Immature natural killer cell (primary cell): ENCODE measurements around the gene SCN10A. TPM values are rescaled to one million over a fixed set of nuclear protein-coding genes. Genes with fewer than 3 reads are reported as not detected.

ENCODE experiments used
- DNase-seq, 3 donors: peaks; one replicate each; pipeline ENCODE4 v3.0.0; 2022; ENCODE audit warnings: mixed read lengths in 1 of 3
- H3K27ac Mint-ChIP-seq, 6 donors: one replicate each; pipeline ENCODE4 v1.8.0; 2020; ENCODE audit warnings: mixed read lengths in 6 of 6, mild to moderate bottlenecking in 5 of 6, inconsistent platforms in 4 of 6, moderate library complexity in 3 of 6
- H3K27me3 Mint-ChIP-seq, 3 donors: one replicate each; pipeline ENCODE4 v1.8.0; 2020 to 2021; ENCODE audit warnings: low read depth in 3 of 3, mild to moderate bottlenecking in 3 of 3, mixed read lengths in 3 of 3, moderate library complexity in 3 of 3, inconsistent platforms in 1 of 3
- H3K36me3 Mint-ChIP-seq, 3 donors: one replicate each; pipeline ENCODE4 v1.8.0; 2020; ENCODE audit warnings: mixed read lengths in 3 of 3, inconsistent platforms in 2 of 3, mild to moderate bottlenecking in 2 of 3
- H3K4me1 Mint-ChIP-seq, 2 donors: one replicate each; pipeline ENCODE4 v1.8.0; 2020; ENCODE audit warnings: inconsistent platforms in 2 of 2, mild to moderate bottlenecking in 2 of 2, mixed read lengths in 2 of 2, moderate library complexity in 1 of 2
- H3K4me3 Mint-ChIP-seq, 5 donors: one replicate each; pipeline ENCODE4 v1.8.0; 2020; ENCODE audit warnings: mild to moderate bottlenecking in 5 of 5, mixed read lengths in 5 of 5, inconsistent platforms in 3 of 5, moderate library complexity in 3 of 5
- H3K9me3 Mint-ChIP-seq, 6 donors: one replicate each; pipeline ENCODE4 v1.8.0; 2020; ENCODE audit warnings: mild to moderate bottlenecking in 6 of 6, mixed read lengths in 6 of 6, inconsistent platforms in 4 of 6, moderate library complexity in 3 of 6
- polyA plus RNA-seq, 3 donors: library from polyadenylated mRNA; unstranded; fragments of 300-500 nt; fragmentation: Illumina TruSeq; gene quantifications; one replicate each; pipeline ENCODE4 v1.2.3, GENCODE V29; 2021

The SCN10A gene
- polyA plus RNA-seq, 3 donors from 2014 or later: not detected

DNA sequence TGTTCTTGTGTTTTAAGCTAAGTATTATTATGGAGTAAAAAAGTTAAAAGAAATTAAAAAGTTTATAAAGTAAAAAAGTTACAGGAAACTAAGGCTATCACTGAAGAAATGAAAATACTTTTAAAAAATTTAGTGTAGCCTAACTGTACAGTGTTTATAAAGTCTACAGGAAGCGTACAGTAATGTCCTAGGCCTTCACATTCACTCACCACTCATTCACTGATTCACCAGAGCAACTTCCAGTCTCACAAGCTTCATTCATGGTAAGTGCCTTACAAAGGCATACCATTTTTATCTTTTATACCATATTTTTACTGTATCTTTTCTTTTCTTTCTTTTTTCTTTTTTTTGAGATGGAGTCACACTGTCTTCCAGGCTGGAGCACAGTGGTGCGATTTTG, 125.8 kb downstream of the SCN10A start:
- H3K4me1 Mint-ChIP-seq: no peaks in the 10 kb centered on the region
- no peak overlapping the region for H3K4me3 Mint-ChIP-seq
- peaks cover 0 to 10% (median 0%) of the 10 kb centered on the region in 3 donors for H3K27me3 Mint-ChIP-seq
- no peak for DNase-seq
- H3K36me3 Mint-ChIP-seq: no peaks in the 10 kb centered on the region
- H3K9me3 Mint-ChIP-seq: peaks cover 0 to 3% (median 0%) of the 10 kb centered on the region in 6 donors
- no peak overlapping the region for H3K27ac Mint-ChIP-seq

DNA sequence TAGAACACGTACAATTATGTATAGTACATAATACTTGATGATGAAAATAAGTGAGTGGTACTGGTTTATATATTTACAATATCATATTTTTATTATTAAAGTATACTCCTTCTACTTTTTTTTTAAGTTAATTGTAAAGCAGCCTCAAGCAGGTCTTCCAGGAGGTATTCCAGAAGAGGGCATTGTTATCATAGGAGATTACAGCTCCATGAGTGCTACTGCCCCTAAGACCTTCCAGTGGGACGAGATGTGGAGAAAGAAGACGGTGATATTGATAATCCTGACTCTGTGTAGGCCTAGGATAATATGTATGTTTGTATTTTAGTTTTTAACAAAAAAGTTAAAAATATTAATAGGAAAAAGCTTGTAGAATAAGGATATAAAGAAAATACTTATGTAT, 126.2 kb downstream of the SCN10A start:
- peaks cover 0 to 3% (median 0%) of the 10 kb centered on the region in 6 donors for H3K9me3 Mint-ChIP-seq
- H3K4me1 Mint-ChIP-seq: no peaks in the 10 kb centered on the region
- no peaks in the 10 kb centered on the region for H3K36me3 Mint-ChIP-seq
- peaks cover 0 to 10% (median 0%) of the 10 kb centered on the region in 3 donors for H3K27me3 Mint-ChIP-seq
- H3K4me3 Mint-ChIP-seq: no peak overlapping the region
- no peak overlapping the region for H3K27ac Mint-ChIP-seq
- no peak for DNase-seq

DNA sequence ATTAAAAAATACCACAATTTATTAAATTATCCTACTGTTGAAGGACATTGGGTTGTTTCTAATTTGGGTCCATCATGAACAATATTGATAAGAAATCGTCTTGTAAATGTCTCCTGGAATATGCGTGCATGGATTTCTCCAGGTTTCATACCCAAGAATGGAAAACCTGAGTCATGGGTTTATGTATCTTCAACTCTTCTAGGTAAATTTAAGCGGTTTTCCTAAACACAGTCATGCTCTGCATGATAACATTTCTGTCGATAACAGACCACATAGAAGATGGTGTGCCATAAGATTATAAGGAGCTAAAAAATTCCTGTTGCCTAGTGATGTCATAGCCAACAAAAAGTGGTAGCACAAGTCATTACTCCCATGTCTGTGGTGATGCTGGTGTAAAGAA, 126.7 kb downstream of the SCN10A start:
- Mint-ChIP-seq H3K36me3 (no peaks in the 10 kb centered on the region), H3K4me3 (no peak overlapping the region), H3K4me1 (no peaks in the 10 kb centered on the region), H3K27ac (no peak overlapping the region), H3K27me3 (peaks cover 0 to 8% (median 0%) of the 10 kb centered on the region in 3 donors), H3K9me3 (peaks cover 0 to 2% (median 0%) of the 10 kb centered on the region in 6 donors)
- DNase-seq: no peak

DNA sequence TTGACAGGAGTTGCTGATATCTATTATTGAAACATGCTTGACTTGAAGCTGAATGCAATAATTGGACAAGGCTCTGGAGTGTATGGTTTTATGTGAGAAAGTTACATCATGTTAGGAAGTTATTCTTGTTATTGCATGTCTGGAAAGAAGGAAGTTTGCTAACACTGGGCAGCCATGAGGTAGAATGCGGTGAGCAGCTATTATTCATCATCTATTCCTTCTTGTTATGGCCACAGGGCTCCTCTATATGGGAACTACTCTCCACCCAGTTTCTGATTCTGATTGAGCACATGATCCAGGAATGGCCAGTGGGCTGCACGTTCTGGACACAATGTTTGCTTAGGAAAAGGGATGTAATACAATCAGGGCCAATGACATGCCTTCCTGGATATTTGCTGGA, 128.7 kb downstream of the SCN10A start:
- Mint-ChIP-seq H3K4me3 (no peak overlapping the region), H3K4me1 (no peaks in the 10 kb centered on the region), H3K9me3 (no peaks in the 10 kb centered on the region), H3K36me3 (no peaks in the 10 kb centered on the region), H3K27ac (no peak overlapping the region), H3K27me3 (peaks cover 1 to 7% (median 1%) of the 10 kb centered on the region in 3 donors)
- DNase-seq: no peak

DNA sequence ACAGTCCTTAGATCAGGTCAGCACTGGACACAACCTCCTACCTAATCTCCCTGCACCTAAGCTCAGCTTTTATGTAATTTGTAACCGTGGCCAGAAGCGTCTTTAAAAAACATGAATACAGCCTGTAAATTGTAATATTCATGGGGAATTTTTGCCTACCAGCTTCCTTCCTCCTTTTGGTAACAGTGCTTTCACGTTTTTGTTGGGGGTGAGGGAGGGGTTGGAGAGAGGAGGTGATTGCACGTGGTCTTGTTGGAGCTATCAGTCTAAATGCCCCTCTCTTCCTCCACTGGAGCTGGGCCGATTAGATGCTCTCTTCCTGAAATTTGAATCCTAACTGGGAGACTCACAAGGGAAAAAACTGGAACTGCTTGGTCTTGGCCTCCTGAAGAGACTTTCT, 131.5 kb downstream of the SCN10A start:
- Mint-ChIP-seq H3K27me3 (peaks cover 1 to 7% (median 1%) of the 10 kb centered on the region in 3 donors), H3K36me3 (no peaks in the 10 kb centered on the region), H3K27ac (no peak overlapping the region), H3K4me3 (no peak overlapping the region), H3K4me1 (no peaks in the 10 kb centered on the region), H3K9me3 (peaks cover 0 to 3% (median 0%) of the 10 kb centered on the region in 6 donors)
- no peak for DNase-seq

DNA sequence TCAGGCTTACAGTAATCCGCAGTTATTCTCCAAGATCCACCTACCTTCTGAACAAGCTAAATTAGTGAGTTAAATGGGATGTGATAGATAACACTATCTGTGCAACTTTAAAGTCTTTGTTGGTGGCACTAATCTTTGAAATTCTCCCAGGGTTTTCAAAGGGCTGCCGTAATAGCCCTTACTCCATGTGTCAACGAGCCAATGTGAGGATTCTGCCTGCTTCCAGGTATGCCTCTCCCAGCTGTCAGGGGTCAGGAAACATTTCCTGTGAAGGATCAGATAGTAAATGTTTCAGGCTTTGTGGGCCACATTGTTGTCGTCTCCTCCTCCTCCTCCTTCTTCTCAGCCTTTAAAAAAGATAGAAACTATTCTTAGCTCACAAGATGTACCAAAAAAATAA, 146.3 kb downstream of the SCN10A start:
- Mint-ChIP-seq H3K4me3 (no peak overlapping the region), H3K9me3 (peaks cover 0 to 4% (median 0%) of the 10 kb centered on the region in 6 donors), H3K27ac (no peak overlapping the region), H3K27me3 (peaks cover 2 to 11% (median 4%) of the 10 kb centered on the region in 3 donors), H3K4me1 (no peaks in the 10 kb centered on the region), H3K36me3 (peaks cover 0 to 3% (median 0%) of the 10 kb centered on the region in 3 donors)
- no peak for DNase-seq

DNA sequence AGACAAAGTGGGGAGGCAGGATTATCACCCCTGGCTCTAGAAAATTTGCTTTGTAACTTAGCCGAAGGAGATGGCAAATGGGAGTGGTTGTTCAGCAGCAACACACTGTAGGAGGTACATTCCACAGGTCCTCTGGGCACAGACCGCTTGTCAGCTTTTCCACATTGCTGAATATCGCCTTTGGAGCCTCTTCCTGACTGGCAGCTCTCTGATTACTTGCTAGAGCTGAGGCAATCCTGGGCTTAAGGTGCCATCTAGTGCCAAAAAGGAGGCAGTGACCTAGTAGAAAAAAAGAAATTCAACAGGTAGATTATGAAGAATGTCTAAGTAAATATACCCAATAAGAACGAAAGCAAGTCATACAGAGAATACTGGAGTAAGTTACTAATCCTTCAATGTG, 153.5 kb downstream of the SCN10A start:
- Mint-ChIP-seq H3K4me3 (no peak overlapping the region), H3K9me3 (peaks cover 2 to 28% (median 8%) of the 10 kb centered on the region in 6 donors), H3K27me3 (peaks cover 0 to 11% (median 7%) of the 10 kb centered on the region in 3 donors), H3K4me1 (no peaks in the 10 kb centered on the region), H3K36me3 (peaks cover 0 to 6% (median 0%) of the 10 kb centered on the region in 3 donors), H3K27ac (no peak overlapping the region)
- no peak for DNase-seq

DNA sequence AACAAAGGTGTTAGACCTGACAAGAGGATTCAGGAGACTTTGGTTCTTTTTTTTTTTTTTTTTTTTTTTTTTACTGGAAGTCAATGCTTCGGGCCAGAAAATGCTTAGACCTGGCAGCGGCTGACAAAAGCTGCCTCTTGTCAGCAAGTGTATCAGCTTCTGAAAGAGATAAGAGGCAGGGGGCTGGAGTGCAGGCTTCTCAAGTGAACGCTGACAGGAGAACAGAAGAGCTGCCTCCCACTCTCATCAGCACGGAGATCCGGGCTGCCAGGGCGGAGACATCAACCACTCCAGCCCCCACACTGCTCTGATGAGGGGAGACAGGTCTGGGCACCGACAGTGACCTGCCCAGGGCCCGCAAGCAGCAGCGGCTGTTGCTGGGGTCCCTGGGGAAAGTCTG, 157.2 kb downstream of the SCN10A start:
- Mint-ChIP-seq H3K27me3 (peaks cover 0 to 11% (median 1%) of the 10 kb centered on the region in 3 donors), H3K36me3 (peaks cover 0 to 3% (median 0%) of the 10 kb centered on the region in 3 donors), H3K27ac (no peak overlapping the region), H3K4me1 (no peaks in the 10 kb centered on the region), H3K4me3 (no peak overlapping the region), H3K9me3 (peaks cover 0 to 27% (median 8%) of the 10 kb centered on the region in 6 donors)
- DNase-seq: no peak

DNA sequence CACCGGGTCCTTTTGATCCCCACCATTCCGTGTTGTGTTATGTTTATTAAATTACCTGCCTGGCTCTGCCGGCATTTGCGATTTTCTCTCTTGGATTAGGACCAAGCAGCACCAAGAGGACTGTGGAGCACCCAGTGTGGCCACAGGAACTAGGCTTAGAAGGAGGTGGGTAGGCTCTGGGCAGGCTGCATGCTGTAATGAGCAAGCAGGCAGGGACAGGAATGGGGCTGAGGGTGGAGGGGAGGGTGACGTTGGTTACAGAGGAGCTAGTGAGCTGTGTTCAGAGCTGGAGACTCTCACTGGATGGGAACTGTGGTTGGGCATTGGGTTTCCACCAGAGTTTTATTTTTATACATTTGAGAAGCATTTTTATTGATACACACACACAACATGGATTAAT, 158.6 kb downstream of the SCN10A start:
- Mint-ChIP-seq H3K36me3 (no peaks in the 10 kb centered on the region), H3K4me3 (no peak overlapping the region), H3K27ac (no peak overlapping the region), H3K9me3 (peaks cover 0 to 13% (median 4%) of the 10 kb centered on the region in 6 donors), H3K4me1 (no peaks in the 10 kb centered on the region), H3K27me3 (peaks cover under 1 to 11% (median 6%) of the 10 kb centered on the region in 3 donors)
- no peak for DNase-seq

DNA sequence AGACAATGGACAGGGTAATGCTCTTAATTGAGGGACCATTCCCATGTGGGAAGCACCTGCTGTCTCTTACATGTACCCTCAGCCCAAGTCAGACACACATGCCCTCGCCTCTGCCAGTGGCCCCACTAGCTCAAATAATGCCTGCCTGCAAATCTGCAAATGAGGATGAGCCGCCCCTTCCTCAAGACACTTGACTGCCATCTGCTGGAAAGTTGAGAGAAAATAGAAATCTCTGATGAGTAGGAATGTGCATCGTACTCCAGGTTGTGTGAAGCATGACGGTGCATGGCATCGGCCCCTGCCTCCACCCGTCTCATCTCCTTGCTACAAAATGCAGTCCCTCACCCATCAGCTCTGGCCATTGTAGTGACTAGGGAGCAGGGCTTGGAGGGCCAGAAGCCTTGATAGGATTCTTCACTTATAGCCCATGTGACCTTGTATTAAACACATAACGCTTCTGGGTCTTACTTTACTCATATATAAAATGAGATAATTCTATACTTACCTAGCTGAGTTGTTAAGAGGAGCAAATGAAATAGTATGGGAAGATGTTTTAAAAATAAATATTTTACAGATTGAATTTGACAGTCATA, 160.2 kb downstream of the SCN10A start:
- H3K27me3 Mint-ChIP-seq: peaks cover 2 to 13% (median 7%) of the 10 kb centered on the region in 3 donors
- DNase-seq: no peak
- peaks cover 0 to 2% of the 10 kb centered on the region in 2 donors for H3K4me1 Mint-ChIP-seq
- no peaks in the 10 kb centered on the region for H3K36me3 Mint-ChIP-seq
- H3K4me3 Mint-ChIP-seq: no peak overlapping the region
- no peak overlapping the region for H3K27ac Mint-ChIP-seq
- peaks cover 0 to 2% (median 0%) of the 10 kb centered on the region in 6 donors for H3K9me3 Mint-ChIP-seq

DNA sequence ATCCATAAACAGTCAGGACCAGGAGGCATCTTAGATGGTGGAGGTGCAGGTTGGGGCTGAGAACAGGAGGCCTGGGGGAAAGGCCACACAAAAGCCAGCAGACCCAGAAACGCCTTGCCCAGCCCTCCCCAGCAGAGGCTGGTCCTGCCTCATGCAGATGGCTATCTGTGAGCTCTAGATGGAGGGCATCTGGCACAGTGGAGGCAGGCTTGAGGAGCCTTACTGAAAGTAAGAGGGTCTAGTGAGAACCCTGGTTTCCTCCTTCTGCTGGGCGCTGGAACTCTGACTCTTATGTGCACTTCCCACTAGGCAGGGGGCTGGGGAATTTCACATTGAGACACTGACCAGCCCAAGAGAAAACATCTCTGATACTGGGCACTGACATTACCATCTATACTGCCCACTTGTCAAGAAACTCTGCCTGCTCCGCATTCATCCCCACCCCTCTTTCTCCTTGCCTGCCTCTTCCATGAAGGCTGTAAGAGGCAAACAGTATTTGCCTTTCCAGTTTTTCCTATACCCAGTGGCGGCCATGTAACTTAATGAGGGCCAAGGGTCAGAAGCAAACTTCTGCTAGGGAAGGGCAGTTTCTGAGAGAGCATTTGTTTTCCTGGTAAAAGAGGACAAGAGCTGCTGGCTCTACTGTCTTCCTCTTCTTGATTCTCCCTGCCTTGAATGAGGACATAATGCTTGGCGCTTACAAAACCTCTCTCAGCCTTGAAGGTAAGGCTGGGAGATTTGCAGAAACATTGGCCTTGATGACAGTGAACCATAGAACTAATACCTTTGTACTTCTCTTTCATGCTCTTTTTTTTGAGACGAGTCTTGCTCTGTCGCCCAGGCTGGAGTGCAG, 162.1 kb downstream of the SCN10A start:
- DNase-seq: no peak
- H3K36me3 Mint-ChIP-seq: no peaks in the 10 kb centered on the region
- H3K27ac Mint-ChIP-seq: no peak overlapping the region
- peaks cover 0 to 2% of the 10 kb centered on the region in 2 donors for H3K4me1 Mint-ChIP-seq
- no peak overlapping the region for H3K4me3 Mint-ChIP-seq
- H3K27me3 Mint-ChIP-seq: peaks cover 2 to 8% (median 7%) of the 10 kb centered on the region in 3 donors
- no peaks in the 10 kb centered on the region for H3K9me3 Mint-ChIP-seq

DNA sequence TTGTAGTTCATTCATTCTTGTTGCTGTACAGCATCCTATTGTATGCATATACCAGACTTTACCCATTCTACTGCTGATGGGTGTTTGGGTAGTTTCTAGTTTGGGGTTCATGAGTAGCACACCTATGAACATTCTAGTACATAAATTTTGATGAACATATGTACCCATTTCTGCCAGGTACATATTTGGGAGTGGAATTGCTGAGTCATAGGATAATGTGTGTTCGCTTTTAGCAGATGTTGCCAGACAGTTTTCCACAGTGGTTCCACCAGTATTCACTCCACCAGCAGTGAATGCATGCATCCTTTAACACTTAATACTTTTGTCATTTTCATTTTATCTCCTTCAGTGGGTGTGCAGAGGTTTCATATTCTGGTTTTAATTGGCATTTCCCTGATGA, 163.1 kb downstream of the SCN10A start:
- peaks cover 6 to 7% of the 10 kb centered on the region in 2 donors for H3K4me1 Mint-ChIP-seq
- H3K4me3 Mint-ChIP-seq: no peak overlapping the region
- DNase-seq: no peak
- H3K9me3 Mint-ChIP-seq: no peaks in the 10 kb centered on the region
- peaks cover 4 to 11% (median 8%) of the 10 kb centered on the region in 3 donors for H3K27me3 Mint-ChIP-seq
- H3K36me3 Mint-ChIP-seq: no peaks in the 10 kb centered on the region
- no peak overlapping the region for H3K27ac Mint-ChIP-seq

DNA sequence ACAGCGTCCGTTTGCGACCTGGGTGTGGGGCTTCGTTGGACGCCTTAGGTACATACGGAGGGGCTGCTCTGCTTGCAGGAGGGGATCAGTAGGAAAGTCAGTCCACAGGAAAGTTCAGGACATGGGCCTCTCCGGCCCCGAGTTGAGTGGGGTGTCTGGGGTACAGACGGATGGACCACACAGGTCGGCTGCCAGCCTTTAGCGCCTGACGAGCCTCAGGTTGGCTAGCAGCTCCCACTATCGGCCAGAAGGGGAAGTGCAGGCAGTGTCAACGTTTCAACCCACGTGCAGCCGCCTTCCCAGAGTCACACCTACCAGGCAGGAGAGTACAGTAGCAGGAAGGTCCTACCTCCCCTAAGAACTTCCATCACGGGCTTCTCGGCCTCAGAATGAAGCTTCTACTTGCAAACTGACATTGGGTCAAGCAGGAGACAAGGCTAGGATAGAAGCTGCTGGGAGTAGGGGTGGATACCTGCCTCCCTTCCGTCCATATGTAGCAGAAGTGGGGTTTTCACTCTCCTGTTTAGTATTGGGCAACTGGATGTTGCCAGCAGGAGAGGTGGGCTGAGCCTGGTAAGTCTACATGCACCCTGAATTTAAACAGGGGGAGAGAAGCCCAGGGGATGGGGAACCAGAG, 164.7 kb downstream of the SCN10A start:
- DNase-seq: peak; percentile 48 to 51 (median 49)
- Mint-ChIP-seq H3K27me3 (peaks cover 2 to 11% (median 4%) of the 10 kb centered on the region in 3 donors), H3K36me3 (no peaks in the 10 kb centered on the region), H3K4me1 (peaks cover 6 to 8% of the 10 kb centered on the region in 2 donors), H3K4me3 (peak overlapping the region in 2 of 5 donors; percentile 25 to 60), H3K27ac (no peak overlapping the region), H3K9me3 (no peaks in the 10 kb centered on the region)
